ENCODE measurements around the gene CARS2. TPM values are rescaled to one million over a fixed set of nuclear protein-coding genes. Genes with fewer than 3 reads are reported as not detected.
"Not testable (repeated sequence)": the region's sequence is repeated elsewhere in the genome, so short reads cannot be mapped to it uniquely, and the experiment has no call there.

The CARS2 gene
- total RNA-seq, 4 donors from 2014 or later, result 40.0 to 398 (median 65.2) TPM

DNA sequence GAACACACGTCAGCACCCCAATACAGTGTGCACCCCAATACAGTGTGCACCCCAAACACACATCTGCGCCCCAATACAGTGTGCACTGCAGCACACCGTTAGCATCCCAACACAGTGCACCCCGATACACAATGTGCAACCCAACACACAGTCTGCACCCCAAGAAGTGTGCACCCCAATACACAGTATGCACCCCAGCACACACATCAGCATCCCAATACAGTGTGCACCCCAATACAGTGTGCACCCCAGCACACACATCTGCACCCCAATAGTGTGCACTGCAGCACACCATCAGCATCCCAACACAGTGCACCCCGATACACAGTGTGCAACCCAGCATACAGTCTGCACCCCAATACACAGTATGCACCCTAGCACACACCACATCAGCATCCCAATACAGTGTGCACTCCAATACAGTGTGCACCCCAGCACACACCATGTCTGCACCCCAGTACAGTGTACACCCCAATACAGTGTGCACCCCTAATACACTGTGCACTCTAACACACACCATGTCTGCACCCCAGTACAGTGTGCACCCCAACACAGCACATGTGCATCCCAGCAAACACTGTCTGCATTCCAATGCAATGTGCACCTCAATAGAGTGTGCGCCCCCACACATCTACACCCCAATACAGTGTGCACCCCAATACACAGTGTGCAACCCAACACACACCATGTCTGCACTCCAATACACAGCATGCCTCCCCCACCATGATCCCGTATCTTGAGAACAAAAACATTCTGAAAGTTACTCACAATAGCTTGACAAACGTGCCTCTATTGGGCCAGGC, 855 bp upstream of the CARS2 start:
- TF ChIP-seq, protein P1, sequence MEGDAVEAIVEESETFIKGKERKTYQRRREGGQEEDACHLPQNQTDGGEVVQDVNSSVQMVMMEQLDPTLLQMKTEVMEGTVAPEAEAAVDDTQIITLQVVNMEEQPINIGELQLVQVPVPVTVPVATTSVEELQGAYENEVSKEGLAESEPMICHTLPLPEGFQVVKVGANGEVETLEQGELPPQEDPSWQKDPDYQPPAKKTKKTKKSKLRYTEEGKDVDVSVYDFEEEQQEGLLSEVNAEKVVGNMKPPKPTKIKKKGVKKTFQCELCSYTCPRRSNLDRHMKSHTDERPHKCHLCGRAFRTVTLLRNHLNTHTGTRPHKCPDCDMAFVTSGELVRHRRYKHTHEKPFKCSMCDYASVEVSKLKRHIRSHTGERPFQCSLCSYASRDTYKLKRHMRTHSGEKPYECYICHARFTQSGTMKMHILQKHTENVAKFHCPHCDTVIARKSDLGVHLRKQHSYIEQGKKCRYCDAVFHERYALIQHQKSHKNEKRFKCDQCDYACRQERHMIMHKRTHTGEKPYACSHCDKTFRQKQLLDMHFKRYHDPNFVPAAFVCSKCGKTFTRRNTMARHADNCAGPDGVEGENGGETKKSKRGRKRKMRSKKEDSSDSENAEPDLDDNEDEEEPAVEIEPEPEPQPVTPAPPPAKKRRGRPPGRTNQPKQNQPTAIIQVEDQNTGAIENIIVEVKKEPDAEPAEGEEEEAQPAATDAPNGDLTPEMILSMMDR (IDR thresholded peaks at IDR 0.05), result no peak
- DNase-seq (ENCODE audit: low spot score), result no peak
- peak; percentile 2 for ATAC-seq (ENCODE audit: low FRiP score)

- TF ChIP-seq, protein P1 (IDR thresholded peaks at IDR 0.05), result no peak
- no peak for DNase-seq (ENCODE audit: low spot score)
- ATAC-seq (ENCODE audit: low FRiP score), result no peak
These were observed 525 bp downstream of the CARS2 start for GRCh38 chr13:110705356-110705825.

DNA sequence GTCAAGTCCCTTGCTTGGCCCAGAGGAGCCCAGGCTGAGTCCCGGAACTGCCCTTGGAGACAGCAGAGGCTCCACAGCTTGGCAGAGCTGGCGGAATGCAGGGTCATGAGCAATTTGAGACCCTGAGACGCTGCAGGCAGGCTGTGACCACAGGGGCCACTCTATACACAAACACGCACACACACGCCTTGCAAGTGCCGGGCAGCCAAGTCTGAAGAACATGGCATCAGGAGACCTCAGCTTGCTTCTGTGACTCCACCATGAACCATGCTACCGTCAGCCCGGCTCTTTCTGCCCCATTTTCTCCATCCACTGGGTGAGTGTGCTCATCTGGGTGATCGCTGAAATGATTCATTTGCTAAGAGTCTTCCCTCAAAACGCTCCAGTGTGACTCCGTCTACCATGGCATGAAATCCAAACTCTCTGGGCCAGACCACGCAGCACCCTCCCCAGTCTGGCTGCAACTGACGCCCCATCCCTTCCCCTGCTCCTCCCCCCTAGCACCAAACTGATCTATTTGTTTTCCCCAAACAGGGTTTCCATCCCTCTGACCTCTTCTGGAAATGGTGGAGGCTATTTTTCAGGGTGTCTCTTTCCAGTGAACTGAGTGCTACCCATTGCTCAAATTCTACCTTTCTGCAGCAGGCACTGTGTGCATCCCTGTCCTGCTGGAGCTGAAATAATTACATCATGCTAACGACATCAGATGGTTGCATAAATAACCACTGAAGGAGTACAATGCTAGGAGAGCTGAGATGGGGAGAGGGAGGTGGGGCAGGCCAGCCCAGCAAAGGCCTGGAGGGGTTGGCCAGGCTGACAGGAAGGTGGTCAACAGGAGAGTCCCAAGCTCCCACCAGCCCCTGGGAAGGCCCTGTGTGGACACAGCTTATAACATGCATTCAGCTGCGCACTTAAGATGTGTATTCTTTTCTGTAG, 3.1 kb downstream of the CARS2 start:
- DNase-seq (ENCODE audit: low spot score) (no peak), ATAC-seq (ENCODE audit: low FRiP score) (no peak)
- TF ChIP-seq, protein P1 (IDR thresholded peaks at IDR 0.05), result no peak

- no peak for ATAC-seq (ENCODE audit: low FRiP score)
- TF ChIP-seq, protein P1 (IDR thresholded peaks at IDR 0.05), result no peak
- DNase-seq (ENCODE audit: low spot score), result no peak
These were observed 3.8 kb downstream of the CARS2 start for GRCh38 chr13:110702089-110702488.

- ATAC-seq (ENCODE audit: low FRiP score); DNase-seq (ENCODE audit: low spot score): not testable (repeated sequence)
These were observed 4.9 kb downstream of the CARS2 start for GRCh38 chr13:110701061-110701460.

- ATAC-seq (ENCODE audit: low FRiP score), result no peak
- TF ChIP-seq, protein P1 (IDR thresholded peaks at IDR 0.05), result no peak
These were observed 5.3 kb downstream of the CARS2 start for GRCh38 chr13:110700641-110701040.

GRCh38 chr13:110700186-110700585, 5.7 kb downstream of the CARS2 start:
- ATAC-seq (ENCODE audit: low FRiP score) (no peak), DNase-seq (ENCODE audit: low spot score) (no peak)
- TF ChIP-seq, protein P1 (IDR thresholded peaks at IDR 0.05), result no peak

More at GRCh38 chr13:110700641-110701040, 5.3 kb downstream of the CARS2 start:
- DNase-seq (ENCODE audit: low spot score), result no peak
